SU-DHL-6 (cell line): ENCODE data around the gene RNASE13.

ENCODE experiments used
- CTCF ChIP-seq: fragments of 200-600 bp; sonication (generic); IDR thresholded peaks from one replicate; pipeline ENCODE4 v1.5.1; 2017; ENCODE audit warnings: antibody characterized with exemption, mild to moderate bottlenecking, low read length, moderate library complexity; ENCODE audit not compliant: insufficient read depth, poor library complexity, severe bottlenecking
- EZH2phosphoT487 ChIP-seq: fragments of 200-600 bp; sonication (generic), shearing (Covaris generic); conservative IDR thresholded peaks from 2 replicates; pipeline ENCODE4 v1.6.1; 2018; ENCODE audit warnings: mild to moderate bottlenecking, antibody characterized with exemption, low read length, moderate library complexity, mixed read lengths

GRCh38 chr14:21047378-21047781 lies 12.8 kb upstream of the RNASE13 start:
- TF ChIP-seq CTCF, result no peak
- no peak for TF ChIP-seq EZH2phosphoT487
